HepG2 (cell line): Measurements from ENCODE around the gene SPATA33. TPM values are rescaled to one million over a fixed set of nuclear protein-coding genes. Genes with fewer than 3 reads are reported as not detected.

Experiments
- ATAC-seq: fragments of 200-7000 bp; cut with Tn5 transposase; 3 replicates; pipeline ENCODE4 v1.9.1; 2020; ENCODE audit warnings: mild to moderate bottlenecking, moderate library complexity
- BruUV-seq: library from RNA; stranded (reverse); fragments of 400-500 nt; replicated peaks from 2 replicates; lab custom pipeline; 2021; lab: Mats Ljungman, UMichigan
- CTCF ChIA-PET: fragments of 300-600 bp; formaldehyde crosslinking; extraction: SDS; loops from one replicate; lab custom pipeline; 2021; ENCODE audit warnings: low total read pairs, inconsistent platforms, low intra/inter-chr PET ratio; lab: Yijun Ruan, JAX
- POLR2A ChIA-PET: fragments of 350-600 bp; sonication (Branson Sonifier 250); formaldehyde crosslinking; loops from one replicate; lab custom pipeline; 2020; ENCODE audit warnings: antibody characterized with exemption, inconsistent platforms; lab: Yijun Ruan, JAX
- DNase-seq: peaks from one replicate; pipeline ENCODE4 v3.0.0-alpha.2; 2015; ENCODE audit warnings: low spot score
- FAIRE-seq: peaks from 3 replicates; lab custom pipeline; 2011; peaks lifted over from hg19 to GRCh38; lab: Jason Lieb, UNC
- H2AFZ ChIP-seq: one replicate; pipeline ENCODE4 v1.6.1; 2011; ENCODE audit warnings: low read length, inconsistent platforms
- H3K27ac ChIP-seq: fragments of 300-600 bp; 3 replicates; pipeline ENCODE4 v1.8.0; 2011; ENCODE audit warnings: mixed run types, mild to moderate bottlenecking, mixed read lengths, low read length, inconsistent platforms; ENCODE audit not compliant: insufficient read depth; ENCODE audit errors: extremely low read length
- H3K27me3 ChIP-seq, 2 experiments: fragments of 200-600 bp in 1 of 2; 2 replicates in 1 of 2; 3 replicates in 1 of 2; pipeline versions ENCODE4 v1.6.0 to v1.8.0; 2011; ENCODE audit warnings: low read length in 2 of 2, mild to moderate bottlenecking in 2 of 2, moderate library complexity in 2 of 2, inconsistent platforms in 1 of 2; ENCODE audit not compliant: insufficient read depth in 2 of 2, control insufficient read depth in 1 of 2
- H3K36me3 ChIP-seq, 2 experiments: fragments of 200-600 bp in 1 of 2; replicated peaks in 1 of 2; 2 replicates in 1 of 2; 3 replicates in 1 of 2; pipeline versions ENCODE4 v1.5.1 to v1.8.0; 2011; ENCODE audit warnings: low read length in 2 of 2, inconsistent platforms in 1 of 2; ENCODE audit not compliant: insufficient read depth in 2 of 2, control insufficient read depth in 1 of 2
- H3K4me1 ChIP-seq: 2 replicates; pipeline ENCODE4 v1.5.1; 2012; ENCODE audit warnings: low read length, inconsistent platforms; ENCODE audit not compliant: insufficient read depth
- H3K4me2 ChIP-seq: 2 replicates; pipeline ENCODE4 v1.6.0; 2011; ENCODE audit warnings: low read depth, low read length, inconsistent platforms
- H3K4me3 ChIP-seq, 3 experiments: fragments of 200-600 bp in 1 of 3; sonication (generic), shearing (Covaris generic) in 1 of 3; replicated peaks in 1 of 3; 2 replicates each; pipeline ENCODE4 v1.5.1; 2011 to 2016; ENCODE audit warnings: low read length in 3 of 3, inconsistent platforms in 2 of 3, low read depth in 2 of 3, mild to moderate bottlenecking in 2 of 3, control low read depth in 1 of 3, mixed read lengths in 1 of 3; ENCODE audit not compliant: insufficient read depth in 1 of 3
- H3K79me2 ChIP-seq: one replicate; pipeline ENCODE4 v1.6.1; 2011; ENCODE audit warnings: low read length, inconsistent platforms; ENCODE audit not compliant: insufficient read depth
- H3K9ac ChIP-seq: 2 replicates; pipeline ENCODE4 v1.6.0; 2011; ENCODE audit warnings: mild to moderate bottlenecking, low read depth, low read length, inconsistent platforms; ENCODE audit not compliant: insufficient read depth
- H3K9me3 ChIP-seq: 2 replicates; pipeline ENCODE4 v1.5.1; 2012; ENCODE audit warnings: mild to moderate bottlenecking, low read length
- H4K20me1 ChIP-seq: 2 replicates; pipeline ENCODE4 v1.6.0; 2011; ENCODE audit warnings: inconsistent platforms, mild to moderate bottlenecking, low read length, moderate library complexity; ENCODE audit not compliant: insufficient read depth
- CBX2 ChIP-seq, 2 experiments: fragments of 200-600 bp in 1 of 2; sonication (generic); formaldehyde crosslinking in 1 of 2; IDR thresholded peaks; 2 replicates each; pipeline versions ENCODE4 v1.7.0 to v1.8.1; 2018 to 2022; ENCODE audit warnings: low read depth in 2 of 2, low read length in 1 of 2, mild to moderate bottlenecking in 1 of 2, missing genetic modification reagents in 1 of 2
- HCFC1 ChIP-seq: fragments of 150-350 bp; IDR thresholded peaks from 2 replicates; pipeline ENCODE4 v1.6.1; 2014; ENCODE audit warnings: low read depth, low read length
- HMGXB4 ChIP-seq, 2 experiments: sonication (generic) in 1 of 2; formaldehyde crosslinking in 1 of 2; IDR thresholded peaks; 2 replicates each; pipeline versions ENCODE4 v1.4.0 to v1.6.1; 2018 to 2020; ENCODE audit warnings: missing genetic modification reagents in 2 of 2, borderline replicate concordance in 1 of 2, low read depth in 1 of 2, mild to moderate bottlenecking in 1 of 2, missing biosample characterization in 1 of 2
- MBNL3 ChIP-seq: fragments of 250-450 bp; sonication (Bioruptor Pico); conservative IDR thresholded peaks from 2 replicates; pipeline ENCODE4 v1.8.0; 2022; ENCODE audit warnings: mild to moderate bottlenecking, inconsistent platforms
- MTF2 ChIP-seq: sonication (generic); formaldehyde crosslinking; IDR thresholded peaks from 2 replicates; pipeline ENCODE4 v1.5.0; 2020; ENCODE audit warnings: missing genetic modification reagents, borderline replicate concordance
- MXD3 ChIP-seq: IDR thresholded peaks from 2 replicates; pipeline ENCODE4 v1.6.1; 2016; ENCODE audit warnings: mild to moderate bottlenecking, missing biosample characterization, missing genetic modification reagents
- MXD4 ChIP-seq: IDR thresholded peaks from 2 replicates; pipeline ENCODE4 v1.6.1; 2016; ENCODE audit warnings: mild to moderate bottlenecking, missing biosample characterization, missing genetic modification reagents
- NFIC ChIP-seq: IDR thresholded peaks from 2 replicates; pipeline ENCODE4 v1.6.1; 2012; ENCODE audit warnings: mild to moderate bottlenecking, low read length, inconsistent platforms
- NONO ChIP-seq, 2 experiments: fragments of 450-650 bp in 1 of 2; sonication (generic) in 1 of 2; formaldehyde crosslinking in 1 of 2; IDR thresholded peaks in 1 of 2; conservative IDR thresholded peaks in 1 of 2; 2 replicates each; pipeline versions ENCODE4 v1.6.1 to v1.8.0; 2017 to 2022; ENCODE audit warnings: mild to moderate bottlenecking in 1 of 2, missing genetic modification reagents in 1 of 2, moderate library complexity in 1 of 2
- SP140L ChIP-seq: sonication (generic); formaldehyde crosslinking; IDR thresholded peaks from 2 replicates; pipeline ENCODE4 v1.4.0; 2020; ENCODE audit warnings: missing genetic modification reagents, borderline replicate concordance
- ZFX ChIP-seq: sonication (generic); formaldehyde crosslinking; IDR thresholded peaks from 2 replicates; pipeline ENCODE4 v1.4.0; 2020; ENCODE audit warnings: mild to moderate bottlenecking, low read depth, missing genetic modification reagents, moderate library complexity
- ZNF225 ChIP-seq: sonication (generic); formaldehyde crosslinking; IDR thresholded peaks from 2 replicates; pipeline ENCODE4 v1.4.0; 2020; ENCODE audit warnings: mild to moderate bottlenecking, missing genetic modification reagents
- ZNF354B ChIP-seq: sonication (generic); formaldehyde crosslinking; IDR thresholded peaks from 2 replicates; pipeline ENCODE4 v1.8.0; 2022; ENCODE audit warnings: mild to moderate bottlenecking, missing genetic modification reagents
- ZNF362 ChIP-seq: sonication (generic); formaldehyde crosslinking; IDR thresholded peaks from 2 replicates; pipeline ENCODE4 v1.4.0; 2020; ENCODE audit warnings: missing genetic modification reagents, mild to moderate bottlenecking, borderline replicate concordance
- ZNF414 ChIP-seq: sonication (generic); formaldehyde crosslinking; IDR thresholded peaks from 2 replicates; pipeline ENCODE4 v1.5.0; 2020; ENCODE audit warnings: missing genetic modification reagents
- ZNF510 ChIP-seq: sonication (generic); formaldehyde crosslinking; IDR thresholded peaks from 2 replicates; pipeline ENCODE4 v1.4.0; 2020; ENCODE audit warnings: low read depth, mild to moderate bottlenecking, missing genetic modification reagents
- ZNF512 ChIP-seq: sonication (generic); formaldehyde crosslinking; IDR thresholded peaks from 2 replicates; pipeline ENCODE4 v1.4.0; 2020; ENCODE audit warnings: mild to moderate bottlenecking, missing genetic modification reagents
- ZNF703 ChIP-seq: sonication (generic); formaldehyde crosslinking; IDR thresholded peaks from 2 replicates; pipeline ENCODE4 v1.5.1; 2020; ENCODE audit warnings: missing genetic modification reagents, mild to moderate bottlenecking, moderate library complexity, borderline replicate concordance
- WGBS: methylation state at CpG from one replicate; pipeline ENCODE4 v1.1.6; 2017; ENCODE audit warnings: low lambda C conversion rate; 5-methylcytosine and 5-hydroxymethylcytosine counted together
- in situ Hi-C: cut with HindIII; loops from 2 replicates; pipeline ENCODE4 v1.10.0; 2017; ENCODE audit warnings: low pct_unique_long_range_greater_than_20kb; ENCODE audit not compliant: extremely low pct_ligation_motif_present
- intact Hi-C: fragments of 100-400 bp; cut with micrococcal nuclease; formaldehyde crosslinking; loops from one replicate; pipeline ENCODE4 v1.10.0; 2022; ENCODE audit not compliant: unreplicated experiment
- polyA plus RNA-seq, 8 experiments: library from polyadenylated mRNA; depleted of rRNA in 3 of 8; stranded (reverse) in 7 of 8; unstranded in 1 of 8; fragments of >200 nt; fragmentation: Illumina TruSeq in 4 of 8; extraction: Trizol in 4 of 8; gene quantifications; 2 replicates each; pipeline versions ENCODE4 v1.2.1 to v1.2.3, GENCODE V29; 2011 to 2016; ENCODE audit warnings: low read depth in 4 of 8, missing spikeins in 1 of 8, mixed read lengths in 1 of 8; ENCODE audit not compliant: insufficient read depth in 1 of 8
- total RNA-seq, 5 experiments: library from RNA; depleted of rRNA; stranded (reverse); fragments of >200 nt; fragmentation: Illumina TruSeq; extraction: Trizol; gene quantifications; 2 replicates each; pipeline ENCODE4 v1.2.3, GENCODE V29; 2016; ENCODE audit warnings: low read depth in 1 of 5

The SPATA33 gene
- total and polyA plus RNA-seq, 2 of the 13 experiments (the other 11 are each of a cell fraction or from before 2014, with no cell fraction given): 5.7 to 11.0 TPM

GRCh38 chr16:89704281-89704680 is 46.6 kb downstream of the SPATA33 start:
- H2AFZ ChIP-seq: no peak overlapping the region
- ChIA-PET CTCF (no interaction called here), POLR2A (interaction anchor here (0.7 to 2.8 kb wide), 2 partner anchors 9 to 16 kb away, joined by 3 to 9 read pairs; partner anchors contain the start of gene VPS9D1)
- H3K36me3 ChIP-seq: peaks cover 0 to under 1% of the 10 kb centered on the region in 2 experiments; a peak in 2 of 5 replicates
- H3K27me3 ChIP-seq: no peaks in the 10 kb centered on the region
- FAIRE-seq: no peak
- H3K4me2 ChIP-seq: no peak overlapping the region
- no peak for DNase-seq
- H3K9me3 ChIP-seq: no peaks in the 10 kb centered on the region
- no peak overlapping the region for H3K4me3 ChIP-seq
- H3K4me1 ChIP-seq: peaks cover 24% of the 10 kb centered on the region
- ATAC-seq: no peak
- in situ Hi-C loops: loop anchor here (5.0 kb wide), 1 partner anchor 47 kb away; the partner anchor contains the start of genes CHMP1A and SPATA33
- BruUV-seq: no TSS peak
- no peak overlapping the region for H3K9ac ChIP-seq
- H3K27ac ChIP-seq: no peak overlapping the region
- intact Hi-C loops: loop anchor here (5.0 to 10.0 kb wide), 2 partner anchors 121 to 213 kb away; partner anchors contain the start of genes MC1R and SPIRE2
- H4K20me1 ChIP-seq: no peaks in the 10 kb centered on the region
- H3K79me2 ChIP-seq: peaks cover under 1% of the 10 kb centered on the region
- WGBS: 84% methylated on average over 13 of the region's 13 CpGs
- TF ChIP-seq CBX2 (IDR thresholded peaks at IDR 0.05; ENCODE audit: low read depth, low read length) (no peak), CBX2 (CRISPR knock-in tag; IDR thresholded peaks at IDR 0.05; ENCODE audit: low read depth) (no peak), MBNL3 (CRISPR knock-in tag) (no peak), ZNF703 (no peak), MTF2 (CRISPR knock-in tag) (no peak), MXD3 (CRISPR knock-in tag) (no peak), ZNF512 (CRISPR knock-in tag) (no peak), NFIC (no peak), ZNF225 (CRISPR knock-in tag) (no peak), SP140L (no peak), ZNF510 (CRISPR knock-in tag) (no peak), ZNF354B (CRISPR knock-in tag) (no peak), ZNF362 (CRISPR knock-in tag) (no peak), MXD4 (CRISPR knock-in tag) (no peak), HMGXB4 (CRISPR knock-in tag; IDR thresholded peaks at IDR 0.05; ENCODE audit: borderline replicate concordance in 1 of 2, low read depth in 1 of 2) (no peak), ZNF414 (CRISPR knock-in tag) (no peak), HCFC1 (no peak), ZFX (CRISPR knock-in tag) (no peak), NONO (IDR thresholded peaks at IDR 0.05) (no peak), NONO (CRISPR knock-in tag; conservative IDR thresholded peaks at IDR 0.05) (no peak)
